ENCODE data around the gene THRB. TPM values are rescaled to one million over a fixed set of nuclear protein-coding genes. Genes with fewer than 3 reads are reported as not detected.

The THRB gene
- total RNA-seq, 2 donors from 2014 or later: 1.2 TPM; not detected in 1

DNA sequence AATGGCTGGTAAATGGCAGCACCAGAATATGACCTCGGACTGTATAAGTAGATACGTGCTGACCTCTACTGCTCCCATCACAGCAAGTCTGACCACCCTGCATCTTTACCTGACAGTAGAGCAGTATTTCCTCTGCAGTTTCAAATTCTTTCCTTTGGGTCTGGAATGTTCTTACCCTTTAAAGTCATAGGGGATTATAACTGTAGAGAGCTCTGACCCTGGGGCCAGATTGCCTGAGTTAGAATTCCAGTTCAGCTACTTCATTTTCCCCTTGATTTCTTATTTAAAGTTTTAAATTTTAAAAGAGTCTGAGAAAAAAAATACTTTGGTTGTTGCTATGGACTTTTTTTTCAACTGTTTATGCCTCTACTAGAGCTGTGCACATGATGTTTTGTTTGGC, 311.9 kb downstream of the THRB start:
- Mint-ChIP-seq H3K4me1 (no peaks in the 10 kb centered on the region), H3K27me3 (no peaks in the 10 kb centered on the region), H3K36me3 (ENCODE audit: low read depth) (peaks cover 2% of the 10 kb centered on the region), H3K4me3 (no peak overlapping the region), H3K27ac (no peak overlapping the region)
- H3K9me3 ChIP-seq (ENCODE audit: control insufficient read depth, low read length, poor library complexity, severe bottlenecking): no peaks in the 10 kb centered on the region
- no peak for DNase-seq
- ATAC-seq: no peak

DNA sequence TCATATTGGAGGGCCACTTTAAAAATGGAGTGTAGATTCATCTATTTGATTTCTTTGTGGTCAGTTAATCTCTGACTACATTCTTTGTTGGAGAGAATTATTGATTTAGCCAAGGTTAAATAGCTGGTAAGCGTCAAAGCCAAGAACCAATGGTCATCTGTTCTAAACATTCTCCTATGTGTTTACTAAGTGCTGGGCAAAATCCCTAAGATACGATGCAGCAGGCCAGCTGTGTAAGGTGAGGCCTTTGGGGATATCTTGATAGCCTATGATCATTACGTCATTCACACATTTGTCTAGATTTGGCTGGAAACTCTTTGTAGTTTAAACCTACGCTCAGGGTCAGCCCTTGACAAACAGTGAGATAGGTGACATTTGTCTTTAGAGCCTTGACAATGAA, 313.4 kb downstream of the THRB start:
- Mint-ChIP-seq H3K36me3 (ENCODE audit: low read depth) (peaks cover 2% of the 10 kb centered on the region), H3K4me3 (no peak overlapping the region), H3K27ac (no peak overlapping the region), H3K4me1 (no peaks in the 10 kb centered on the region), H3K27me3 (no peaks in the 10 kb centered on the region)
- H3K9me3 ChIP-seq (ENCODE audit: control insufficient read depth, low read length, poor library complexity, severe bottlenecking): no peaks in the 10 kb centered on the region
- DNase-seq: no peak
- no peak for ATAC-seq

DNA sequence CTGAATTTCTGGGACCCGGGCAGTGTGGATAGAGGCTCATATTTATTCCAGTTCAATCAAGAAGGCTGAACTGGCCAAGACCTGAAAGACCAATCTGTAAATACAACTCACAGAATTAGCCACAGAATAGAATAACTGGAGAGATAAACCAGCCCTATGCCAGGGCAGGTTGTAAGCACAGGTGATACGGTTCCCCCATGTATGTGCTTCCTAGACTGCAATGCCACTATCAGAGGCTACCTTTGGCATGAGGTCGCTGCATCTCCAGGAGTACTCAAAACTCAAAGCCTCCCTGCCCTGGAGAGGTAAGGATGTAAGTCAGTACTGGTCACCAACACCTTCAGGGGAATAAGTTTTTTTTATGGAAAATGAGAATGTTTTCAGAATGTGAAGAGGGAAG, 314.0 kb downstream of the THRB start:
- Mint-ChIP-seq H3K27ac (no peak overlapping the region), H3K36me3 (ENCODE audit: low read depth) (peaks cover 2% of the 10 kb centered on the region), H3K27me3 (no peaks in the 10 kb centered on the region), H3K4me3 (no peak overlapping the region), H3K4me1 (no peaks in the 10 kb centered on the region)
- ATAC-seq: no peak
- no peaks in the 10 kb centered on the region for H3K9me3 ChIP-seq (ENCODE audit: control insufficient read depth, low read length, poor library complexity, severe bottlenecking)
- no peak for DNase-seq

DNA sequence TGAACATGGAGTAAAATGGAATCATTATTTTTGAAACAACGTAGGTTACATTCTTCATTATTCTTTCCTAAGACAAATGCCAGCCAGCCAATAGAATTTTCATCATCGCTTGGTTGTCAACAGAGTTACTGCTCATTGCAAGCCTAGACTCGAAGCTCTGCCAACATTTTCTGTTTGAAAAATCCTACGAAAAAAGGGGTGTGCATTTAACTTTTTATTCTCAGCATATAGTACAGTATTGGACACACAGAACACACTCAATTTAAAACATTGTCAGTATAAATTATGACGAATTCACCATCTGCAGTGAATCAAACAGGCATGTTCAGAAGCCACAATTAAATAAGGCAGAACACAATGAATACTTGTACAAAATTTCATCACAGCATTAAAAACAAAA, 317.4 kb downstream of the THRB start:
- Mint-ChIP-seq H3K27ac (no peak overlapping the region), H3K4me1 (no peaks in the 10 kb centered on the region), H3K4me3 (no peak overlapping the region), H3K36me3 (ENCODE audit: low read depth) (peaks cover 2% of the 10 kb centered on the region), H3K27me3 (no peaks in the 10 kb centered on the region)
- no peak for DNase-seq
- no peak for ATAC-seq
- H3K9me3 ChIP-seq (ENCODE audit: control insufficient read depth, low read length, poor library complexity, severe bottlenecking): no peaks in the 10 kb centered on the region

DNA sequence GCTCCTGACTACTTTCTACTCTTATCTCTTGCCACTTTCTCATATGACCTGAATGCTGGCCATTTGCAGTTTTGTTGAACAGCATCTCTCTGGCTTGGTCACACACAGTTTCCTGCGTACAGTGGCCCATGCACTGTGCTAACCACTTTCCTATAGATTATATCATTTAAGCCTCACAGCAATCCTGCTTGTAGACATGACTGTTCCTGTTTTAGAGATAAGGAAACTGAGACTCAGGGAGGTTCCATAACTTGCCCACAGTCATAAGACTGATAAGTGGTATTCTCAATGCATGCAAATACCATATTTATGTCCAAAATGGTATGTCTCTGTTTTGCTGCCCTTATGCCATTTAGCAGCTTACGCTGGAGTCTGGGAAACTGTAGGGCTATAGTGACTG, 320.0 kb downstream of the THRB start:
- no peaks in the 10 kb centered on the region for H3K9me3 ChIP-seq (ENCODE audit: control insufficient read depth, low read length, poor library complexity, severe bottlenecking)
- ATAC-seq (no peak), DNase-seq (no peak)
- Mint-ChIP-seq H3K27ac (no peak overlapping the region), H3K4me3 (no peak overlapping the region), H3K4me1 (no peaks in the 10 kb centered on the region), H3K36me3 (ENCODE audit: low read depth) (peaks cover 2% of the 10 kb centered on the region), H3K27me3 (no peaks in the 10 kb centered on the region)

DNA sequence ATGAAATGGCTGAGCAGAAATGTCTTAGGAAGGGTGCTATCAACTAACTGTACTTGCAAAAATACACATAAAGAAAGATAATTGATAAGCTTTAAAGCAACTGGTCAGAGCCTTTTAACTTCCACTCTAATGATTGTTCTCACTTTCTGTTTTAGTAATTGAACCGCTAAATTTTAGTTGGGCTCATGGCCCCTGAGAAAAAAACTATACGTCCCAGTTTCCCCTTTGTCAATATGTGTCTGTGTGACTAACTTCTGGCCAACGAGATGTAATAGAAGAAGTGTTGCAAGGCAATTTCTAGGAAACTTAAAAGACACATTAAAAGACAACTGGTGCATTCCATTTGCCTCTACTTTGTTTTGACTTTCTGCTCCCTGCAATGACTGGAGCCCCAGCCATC, 325.7 kb downstream of the THRB start:
- Mint-ChIP-seq H3K27me3 (no peaks in the 10 kb centered on the region), H3K27ac (no peak overlapping the region), H3K4me3 (no peak overlapping the region), H3K36me3 (ENCODE audit: low read depth) (peaks cover 2% of the 10 kb centered on the region), H3K4me1 (no peaks in the 10 kb centered on the region)
- no peak for ATAC-seq
- no peaks in the 10 kb centered on the region for H3K9me3 ChIP-seq (ENCODE audit: control insufficient read depth, low read length, poor library complexity, severe bottlenecking)
- no peak for DNase-seq

DNA sequence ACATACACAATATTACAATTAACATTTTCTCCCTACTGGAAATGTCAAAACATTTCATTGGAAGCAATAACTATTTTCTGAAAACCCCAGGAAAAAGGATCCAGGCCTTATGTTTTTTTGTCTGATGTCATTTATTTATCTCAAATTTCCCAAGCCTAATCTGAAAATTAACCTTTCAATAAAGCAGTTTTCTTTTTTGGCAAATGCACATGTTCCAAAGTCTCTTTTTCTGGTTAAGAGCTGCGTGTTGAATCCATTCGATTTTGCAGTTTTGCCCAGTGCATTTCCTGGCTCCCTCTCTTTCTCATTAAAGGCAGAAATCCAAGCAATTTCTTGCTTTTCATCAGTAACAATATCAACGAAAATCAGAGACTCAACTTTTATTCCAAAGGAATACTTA, 327.2 kb downstream of the THRB start:
- ATAC-seq: no peak
- no peaks in the 10 kb centered on the region for H3K27me3 Mint-ChIP-seq
- H3K9me3 ChIP-seq (ENCODE audit: control insufficient read depth, low read length, poor library complexity, severe bottlenecking): no peaks in the 10 kb centered on the region
- no peak overlapping the region for H3K4me3 Mint-ChIP-seq
- no peak for DNase-seq
- no peak overlapping the region for H3K27ac Mint-ChIP-seq
- no peaks in the 10 kb centered on the region for H3K4me1 Mint-ChIP-seq
- H3K36me3 Mint-ChIP-seq (ENCODE audit: low read depth): peaks cover 2% of the 10 kb centered on the region

DNA sequence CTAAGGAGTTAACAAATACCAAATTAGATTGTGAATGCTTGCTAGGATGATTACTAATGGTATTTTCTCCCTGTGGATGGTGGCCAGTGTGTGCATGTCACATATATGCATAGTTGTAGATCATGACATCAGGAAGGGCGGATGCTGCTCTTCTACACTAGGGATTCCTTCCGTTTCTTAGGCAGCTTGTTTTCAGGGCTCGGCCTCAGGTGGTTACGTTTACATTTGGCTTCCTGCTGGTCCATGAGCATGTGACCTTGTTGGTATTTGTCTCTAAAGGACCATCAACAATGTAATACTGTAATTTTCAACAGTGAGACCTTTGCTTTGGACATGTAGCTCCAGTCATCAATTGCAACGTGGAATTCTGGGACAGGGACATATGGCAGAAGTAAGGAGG, 328.1 kb downstream of the THRB start:
- H3K36me3 Mint-ChIP-seq (ENCODE audit: low read depth): peaks cover 2% of the 10 kb centered on the region
- no peak overlapping the region for H3K27ac Mint-ChIP-seq
- H3K9me3 ChIP-seq (ENCODE audit: control insufficient read depth, low read length, poor library complexity, severe bottlenecking): no peaks in the 10 kb centered on the region
- ATAC-seq (no peak), DNase-seq (no peak)
- no peaks in the 10 kb centered on the region for H3K4me1 Mint-ChIP-seq
- no peak overlapping the region for H3K4me3 Mint-ChIP-seq
- no peaks in the 10 kb centered on the region for H3K27me3 Mint-ChIP-seq

DNA sequence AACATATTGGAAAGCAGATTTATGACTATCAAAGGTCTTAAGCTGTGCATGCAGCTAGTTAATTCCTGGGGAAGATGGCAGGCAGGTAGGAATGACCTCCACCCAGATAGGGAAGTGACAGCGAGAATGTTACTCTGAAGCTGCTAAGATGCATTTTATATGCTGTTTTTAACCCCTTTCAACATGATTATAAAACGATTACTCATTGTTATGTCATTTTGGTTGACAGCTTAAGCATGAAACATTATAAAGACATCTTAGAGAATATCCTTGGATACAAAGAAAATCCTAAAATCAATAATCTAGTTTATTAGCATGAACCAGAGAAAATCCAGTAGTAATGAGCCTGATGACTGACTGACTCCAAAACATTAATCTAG, 329.1 kb downstream of the THRB start:
- DNase-seq (no peak), ATAC-seq (no peak)
- Mint-ChIP-seq H3K36me3 (ENCODE audit: low read depth) (peaks cover 2% of the 10 kb centered on the region), H3K4me3 (no peak overlapping the region), H3K27ac (no peak overlapping the region), H3K27me3 (no peaks in the 10 kb centered on the region), H3K4me1 (no peaks in the 10 kb centered on the region)
- H3K9me3 ChIP-seq (ENCODE audit: control insufficient read depth, low read length, poor library complexity, severe bottlenecking): no peaks in the 10 kb centered on the region

DNA sequence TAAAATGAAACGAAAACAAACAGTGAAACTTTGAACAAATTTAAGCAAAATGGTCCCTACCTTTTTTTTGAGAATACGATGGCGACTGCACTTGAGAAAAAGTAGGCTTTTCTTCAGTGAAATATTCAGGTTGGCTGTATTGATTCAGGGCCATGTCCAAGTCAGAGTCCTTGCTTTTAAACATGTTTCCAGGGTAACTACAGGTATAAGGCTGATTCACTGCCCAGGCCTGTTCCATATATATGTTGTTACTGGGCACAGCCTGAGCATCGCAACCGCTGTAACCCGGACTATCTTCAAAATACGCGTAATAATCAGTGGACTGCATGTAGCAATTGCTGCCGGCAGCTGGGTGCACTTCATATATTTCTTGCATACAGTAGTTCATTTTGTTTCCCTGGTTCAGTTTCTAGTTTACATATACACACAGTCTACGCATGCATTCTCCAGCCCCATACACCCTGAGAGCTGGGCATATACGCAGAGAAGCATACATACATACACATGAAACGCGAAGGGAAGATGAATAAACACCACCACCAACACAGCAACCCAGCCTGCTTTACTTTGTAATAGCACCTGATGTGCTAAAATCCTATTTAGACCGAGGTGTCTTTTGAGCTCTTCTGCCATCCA, 329.6 kb downstream of the THRB start:
- no peak overlapping the region for H3K27ac Mint-ChIP-seq

DNA sequence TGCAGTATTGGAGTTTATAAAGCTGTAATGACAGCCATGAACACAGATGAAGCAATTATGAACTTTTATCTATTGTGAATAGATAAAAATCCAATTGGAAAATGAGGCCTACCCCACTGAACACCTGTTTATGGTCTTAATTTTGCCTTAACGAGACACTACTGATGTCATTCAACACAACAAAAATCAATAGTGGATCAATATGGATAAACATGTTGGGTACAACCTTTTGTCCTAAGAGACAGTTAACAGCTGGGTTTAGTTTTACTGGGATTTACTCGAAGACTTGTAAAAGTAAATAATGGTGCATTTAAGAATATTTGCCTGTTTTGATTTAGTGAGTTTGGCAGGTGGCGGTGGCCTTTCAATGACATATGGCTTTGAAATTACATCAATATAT, 331.7 kb downstream of the THRB start:
- Mint-ChIP-seq H3K4me1 (peaks cover 2% of the 10 kb centered on the region), H3K27ac (no peak overlapping the region), H3K27me3 (peaks cover 6% of the 10 kb centered on the region), H3K36me3 (ENCODE audit: low read depth) (no peaks in the 10 kb centered on the region), H3K4me3 (no peak overlapping the region)
- ATAC-seq (no peak), DNase-seq (no peak)
- no peaks in the 10 kb centered on the region for H3K9me3 ChIP-seq (ENCODE audit: control insufficient read depth, low read length, poor library complexity, severe bottlenecking)

More for the DNA sequence above, 329.6 kb downstream of the THRB start:
- no peaks in the 10 kb centered on the region for H3K27me3 Mint-ChIP-seq
- no peak overlapping the region for H3K4me3 Mint-ChIP-seq
- H3K4me1 Mint-ChIP-seq: no peaks in the 10 kb centered on the region
- H3K36me3 Mint-ChIP-seq (ENCODE audit: low read depth): peaks cover 2% of the 10 kb centered on the region
- no peak for DNase-seq
- no peaks in the 10 kb centered on the region for H3K9me3 ChIP-seq (ENCODE audit: control insufficient read depth, low read length, poor library complexity, severe bottlenecking)
- no peak for ATAC-seq

DNA sequence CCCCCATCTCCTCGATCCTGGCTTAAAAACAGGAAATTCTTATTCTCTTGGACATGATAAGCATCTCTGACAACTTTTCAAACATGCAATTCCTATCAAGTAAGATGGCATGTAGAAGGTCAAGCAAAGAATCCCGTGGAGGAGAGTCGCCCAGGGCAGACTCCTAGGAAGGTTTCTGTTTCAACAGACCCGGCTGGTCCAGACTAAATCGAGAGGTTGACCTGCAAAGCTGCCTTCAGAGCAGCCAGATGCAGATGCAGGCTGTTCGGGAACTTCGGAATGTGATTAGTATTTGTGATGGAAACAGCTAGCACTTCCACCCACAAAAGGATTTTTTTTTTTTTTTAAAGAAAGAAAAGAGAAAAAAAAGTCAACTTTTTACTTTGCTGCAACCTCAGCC, 332.8 kb downstream of the THRB start:
- H3K9me3 ChIP-seq (ENCODE audit: control insufficient read depth, low read length, poor library complexity, severe bottlenecking): no peaks in the 10 kb centered on the region
- DNase-seq (no peak), ATAC-seq (no peak)
- H3K4me1 Mint-ChIP-seq: peaks cover 2% of the 10 kb centered on the region
- peaks cover 6% of the 10 kb centered on the region for H3K27me3 Mint-ChIP-seq
- H3K36me3 Mint-ChIP-seq (ENCODE audit: low read depth): no peaks in the 10 kb centered on the region
- no peak overlapping the region for H3K4me3 Mint-ChIP-seq
- H3K27ac Mint-ChIP-seq: no peak overlapping the region

DNA sequence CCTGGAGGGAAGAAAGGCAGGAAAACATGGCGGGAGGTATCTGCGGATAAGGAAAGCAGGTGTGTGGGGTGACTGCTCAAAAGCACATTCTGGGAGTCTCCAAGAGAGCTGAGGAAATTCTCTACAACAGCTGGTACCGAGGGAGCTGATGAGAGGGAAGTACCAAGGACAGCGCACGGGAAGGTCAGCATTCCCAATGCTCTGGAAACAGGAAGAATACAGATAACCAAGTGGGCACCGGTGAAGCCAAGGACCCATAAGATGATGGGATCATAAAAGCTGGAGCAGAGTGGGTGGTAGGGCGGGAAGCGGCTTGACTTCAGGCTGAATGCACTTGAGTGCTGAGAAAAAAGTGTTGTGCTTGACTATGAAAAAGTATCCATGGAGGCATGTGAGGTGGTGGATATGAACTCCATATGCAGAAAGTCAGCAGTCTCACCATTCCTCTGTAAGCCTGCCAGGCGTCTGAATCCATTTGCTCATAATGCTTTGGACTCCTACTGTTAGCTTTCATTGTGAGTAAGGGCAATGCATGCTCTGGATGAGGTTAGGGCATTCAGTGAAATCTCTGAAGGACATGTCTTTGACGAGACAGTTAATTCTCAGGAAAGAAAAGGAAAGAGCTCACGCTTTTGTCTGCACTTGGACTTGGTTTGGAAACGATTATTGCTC, 334.1 kb downstream of the THRB start:
- Mint-ChIP-seq H3K4me3 (no peak overlapping the region), H3K27me3 (peaks cover 6% of the 10 kb centered on the region), H3K27ac (no peak overlapping the region), H3K36me3 (ENCODE audit: low read depth) (no peaks in the 10 kb centered on the region), H3K4me1 (peaks cover 2% of the 10 kb centered on the region)
- ATAC-seq (no peak), DNase-seq (no peak)
- no peaks in the 10 kb centered on the region for H3K9me3 ChIP-seq (ENCODE audit: control insufficient read depth, low read length, poor library complexity, severe bottlenecking)

DNA sequence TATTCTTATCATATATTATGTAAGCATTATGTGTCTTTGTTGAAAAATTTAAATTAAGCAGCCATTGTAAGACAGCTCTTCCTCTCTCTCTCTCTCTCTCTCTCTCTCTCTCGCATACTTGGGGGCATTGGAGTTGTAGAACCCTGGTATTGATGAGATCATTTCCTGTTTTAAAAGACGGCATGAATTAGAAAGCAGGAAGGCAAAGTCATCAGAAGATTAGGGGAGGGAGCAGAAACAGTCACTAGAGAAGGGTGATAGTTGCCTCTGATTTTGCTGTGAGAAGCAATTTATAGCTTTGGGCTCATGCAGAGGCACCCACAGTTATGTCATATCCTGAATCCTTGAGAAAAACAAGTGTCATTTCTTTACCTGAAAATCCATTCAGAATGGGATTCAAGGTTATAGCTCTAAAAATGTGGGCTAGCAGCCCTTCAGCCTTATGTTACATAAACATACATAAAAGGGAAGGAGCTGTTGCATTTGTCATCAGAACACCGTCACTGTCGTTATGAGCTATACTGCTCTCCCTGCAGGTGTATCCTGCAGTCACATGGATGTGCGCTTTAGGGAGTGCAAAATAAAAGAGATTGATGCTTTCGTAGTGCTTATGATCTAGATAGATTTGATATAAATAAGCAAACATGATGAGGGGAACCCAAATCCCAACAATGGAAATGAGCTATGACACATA, 335.7 kb downstream of the THRB start:
- ATAC-seq (no peak), DNase-seq (no peak)
- H3K27ac Mint-ChIP-seq: no peak overlapping the region
- no peaks in the 10 kb centered on the region for H3K9me3 ChIP-seq (ENCODE audit: control insufficient read depth, low read length, poor library complexity, severe bottlenecking)
- peaks cover 12% of the 10 kb centered on the region for H3K27me3 Mint-ChIP-seq
- no peak overlapping the region for H3K4me3 Mint-ChIP-seq
- H3K36me3 Mint-ChIP-seq (ENCODE audit: low read depth): no peaks in the 10 kb centered on the region
- H3K4me1 Mint-ChIP-seq: peaks cover 2% of the 10 kb centered on the region

Data from T-helper 17 cell (primary cell).